Regular cardiac myocyte (primary cell): ENCODE data around the gene MYH14. TPM values are rescaled to one million over a fixed set of nuclear protein-coding genes. Genes with fewer than 3 reads are reported as not detected.

ENCODE experiments used
- total RNA-seq: library from RNA; depleted of rRNA; stranded (reverse); fragments of >200 nt; gene quantifications from 2 replicates; pipeline ENCODE4 v1.2.3, GENCODE V29; 2014

The MYH14 gene
- under 0.01 TPM in 1 of 2 replicates, not detected in the other for total RNA-seq

GRCh38 chr19:50203281-50204080 is at the start of gene MYH14:
MYH14 (plus strand) TSS chr19:50203622; CDS start chr19:50210366, 6,744 bp downstream.

GRCh38 chr19:50162988-50163387 is 40.4 kb upstream of the MYH14 start, which contains the start of gene IZUMO2:
IZUMO2 (minus strand) TSS chr19:50163281; CDS start chr19:50163194, 87 bp downstream.

GRCh38 chr19:50329146-50329925 is 125.9 kb downstream of the MYH14 start, which contains the start of gene KCNC3:
KCNC3 (minus strand) TSS chr19:50329377; CDS start chr19:50329082, 295 bp downstream.

Other genes with a start within 250 kb of the MYH14 start
- gene SIGLEC11, start 242.4 kb upstream of the MYH14 start, total RNA-seq, result not detected in 2 replicates
- 22.6 and 24.9 TPM in 2 replicates for gene VRK3, start 178.2 kb upstream of the MYH14 start, total RNA-seq
- gene ZNF473, start 177.6 kb upstream of the MYH14 start, total RNA-seq, result 6.2 and 7.5 TPM in 2 replicates
- not detected in 2 replicates for gene IZUMO2, start 40.3 kb upstream of the MYH14 start, total RNA-seq
- under 0.01 and 0.28 TPM in 2 replicates for gene KCNC3, start 125.8 kb downstream of the MYH14 start, total RNA-seq
- gene NAPSA, start 162.0 kb downstream of the MYH14 start, total RNA-seq, result 0.19 and 0.28 TPM in 2 replicates
- gene NR1H2, start 172.8 kb downstream of the MYH14 start, total RNA-seq, result 77.8 and 121 TPM in 2 replicates
- gene POLD1, start 180.7 kb downstream of the MYH14 start, total RNA-seq, result 17.2 and 52.9 TPM in 2 replicates
- not detected in 2 replicates for gene SPIB, start 215.3 kb downstream of the MYH14 start, total RNA-seq
- gene MYBPC2, start 229.3 kb downstream of the MYH14 start, total RNA-seq, result not detected in 2 replicates